Stimulated activated naive CD8-positive, alpha-beta T cell treated with anti-CD3 and anti-CD28 coated beads, Interleukin-15, Interleukin-2, amounts not matched to agents 100 U/mL and 50 U/mL, for 24 hours (primary cell): ENCODE measurements around the gene CFAP70.
"Not testable (repeated sequence)": the region's sequence is repeated elsewhere in the genome, so short reads cannot be mapped to it uniquely, and the experiment has no call there.

Experiments used
- ATAC-seq: fragments of 150-1000 bp; cut with Tn5 transposase; one replicate; pipeline ENCODE4 v1.10.0; 2021
- DNase-seq: peaks from one replicate; pipeline ENCODE4 v3.0.0; 2021

The CFAP70 gene

GRCh38 chr10:73338801-73339368, 19.8 kb downstream of the CFAP70 start:
- DNase-seq (no peak), ATAC-seq (no peak)

GRCh38 chr10:73333202-73333601, 25.5 kb downstream of the CFAP70 start:
- ATAC-seq (no peak), DNase-seq (no peak)

GRCh38 chr10:73332379-73332778, 26.3 kb downstream of the CFAP70 start:
- ATAC-seq (no peak), DNase-seq (no peak)

- not testable (repeated sequence) for DNase-seq, ATAC-seq
Observed at GRCh38 chr10:73328523-73328922, 30.1 kb downstream of the CFAP70 start.

- not testable (repeated sequence) for DNase-seq, ATAC-seq
Observed at GRCh38 chr10:73325290-73325689, 33.4 kb downstream of the CFAP70 start.

- not testable (repeated sequence) for ATAC-seq, DNase-seq
Observed at GRCh38 chr10:73323582-73323981, 35.1 kb downstream of the CFAP70 start.

- DNase-seq (no peak), ATAC-seq (no peak)
Observed at GRCh38 chr10:73310475-73310874, 48.2 kb downstream of the CFAP70 start.

GRCh38 chr10:73307203-73307800, 51.4 kb downstream of the CFAP70 start:
- ATAC-seq = no peak

GRCh38 chr10:73306171-73306708, 52.4 kb downstream of the CFAP70 start:
- ATAC-seq (no peak), DNase-seq (no peak)

More at GRCh38 chr10:73307203-73307800, 51.4 kb downstream of the CFAP70 start:
- no peak for DNase-seq

GRCh38 chr10:73296946-73297345, 61.7 kb downstream of the CFAP70 start:
- DNase-seq (no peak), ATAC-seq (no peak)

GRCh38 chr10:73293461-73293860, 65.2 kb downstream of the CFAP70 start:
- DNase-seq = no peak
- ATAC-seq = no peak

GRCh38 chr10:73289958-73290357, 68.7 kb downstream of the CFAP70 start:
- no peak for DNase-seq
- ATAC-seq = no peak

GRCh38 chr10:73287441-73287840, 71.2 kb downstream of the CFAP70 start:
- ATAC-seq (no peak), DNase-seq (no peak)

- DNase-seq (no peak), ATAC-seq (no peak)
Observed at GRCh38 chr10:73281097-73281496, 77.6 kb downstream of the CFAP70 start.

GRCh38 chr10:73264423-73264822, 94.2 kb downstream of the CFAP70 start:
- no peak for ATAC-seq
- DNase-seq = no peak

GRCh38 chr10:73263693-73264347, 94.8 kb downstream of the CFAP70 start:
- DNase-seq = no peak

GRCh38 chr10:73262880-73263555, 95.6 kb downstream of the CFAP70 start:
- DNase-seq (no peak), ATAC-seq (no peak)

More at GRCh38 chr10:73263693-73264347, 94.8 kb downstream of the CFAP70 start:
- no peak for ATAC-seq

GRCh38 chr10:73262105-73262730, 96.4 kb downstream of the CFAP70 start:
- ATAC-seq = peak; percentile 59

GRCh38 chr10:73261362-73261995, 97.2 kb downstream of the CFAP70 start:
- DNase-seq (no peak), ATAC-seq (no peak)

More at GRCh38 chr10:73262105-73262730, 96.4 kb downstream of the CFAP70 start:
- no peak for DNase-seq

GRCh38 chr10:73258612-73259011, 100.1 kb downstream of the CFAP70 start:
- not testable (repeated sequence) for ATAC-seq, DNase-seq

- ATAC-seq (no peak), DNase-seq (no peak)
Observed at GRCh38 chr10:73253225-73253555, 105.5 kb downstream of the CFAP70 start.
